ENCODE data around the gene ZNF575.

Gene ZNF575

GRCh38 chr19:43552616-43553015 lies 19.6 kb downstream of the ZNF575 start:
- no peak for DNase-seq
- no peak overlapping the region for H2AK5ac ChIP-seq (ENCODE audit: low read length, severe bottlenecking)
- H2BK5ac ChIP-seq (ENCODE audit: low read depth, low read length, poor library complexity, severe bottlenecking) = no peak overlapping the region
- no peak overlapping the region for H3K4ac ChIP-seq (ENCODE audit: low read depth in 1 of 2, low read length in 2 of 2)
- no peak overlapping the region for H3K9ac ChIP-seq (ENCODE audit: low read length)
- no peaks in the 10 kb centered on the region for H3K9me3 ChIP-seq (ENCODE audit: control insufficient read depth, low read length)
- 91% methylated on average over 3 of the region's 3 CpGs for WGBS
- H2AFZ ChIP-seq (ENCODE audit: low read depth, low read length) = no peak overlapping the region
- H3K23ac ChIP-seq (ENCODE audit: low read length in 2 of 2) = no peak overlapping the region
- H3K4me3 ChIP-seq (ENCODE audit: insufficient read depth in 1 of 2, low read depth in 1 of 2, low read length in 2 of 2) = no peak overlapping the region
- no peak overlapping the region for H3K27ac ChIP-seq (ENCODE audit: low read length, poor library complexity, severe bottlenecking)
- H3K79me1 ChIP-seq (replicated peaks; ENCODE audit: low read length, poor library complexity, severe bottlenecking) = peaks cover 31% of the 10 kb centered on the region
- no peak overlapping the region for H2BK12ac ChIP-seq (ENCODE audit: low read length in 2 of 2)
- no peaks in the 10 kb centered on the region for H3K4me1 ChIP-seq (ENCODE audit: control insufficient read depth, insufficient read depth, low read depth, low read length)
- no peak overlapping the region for H4K8ac ChIP-seq (ENCODE audit: low read length)
- no peak overlapping the region for H2BK15ac ChIP-seq (ENCODE audit: low read depth, poor library complexity, severe bottlenecking)
- H3K14ac ChIP-seq (ENCODE audit: low read length in 2 of 2) = no peak overlapping the region
- no peak overlapping the region for H3K18ac ChIP-seq (ENCODE audit: low read depth in 1 of 2, low read length in 2 of 2)
- no peak overlapping the region for H2BK120ac ChIP-seq (ENCODE audit: low read depth, low read length)
- no peak overlapping the region for H4K91ac ChIP-seq (ENCODE audit: low read length)
- no peaks in the 10 kb centered on the region for H3K27me3 ChIP-seq (ENCODE audit: control insufficient read depth in 1 of 2, insufficient read depth in 1 of 2, low read length in 2 of 2)
- H3K4me2 ChIP-seq (ENCODE audit: low read length, poor library complexity, severe bottlenecking) = no peak overlapping the region
- peaks cover 54 to 58% of the 10 kb centered on the region in 2 experiments for H3K36me3 ChIP-seq (ENCODE audit: control insufficient read depth in 1 of 2, insufficient read depth in 2 of 2, low read depth in 1 of 2, low read length in 2 of 2)

- no peak overlapping the region for H3K27ac ChIP-seq (ENCODE audit: low read length, poor library complexity, severe bottlenecking)
- H3K79me1 ChIP-seq (replicated peaks; ENCODE audit: low read length, poor library complexity, severe bottlenecking) = peaks cover 31% of the 10 kb centered on the region
These were observed 20.7 kb downstream of the ZNF575 start for GRCh38 chr19:43553656-43554055.

GRCh38 chr19:43554317-43554895 lies 21.4 kb downstream of the ZNF575 start:
- Histone ChIP-seq H3K4me2 (ENCODE audit: low read length, poor library complexity, severe bottlenecking) (no peak overlapping the region), H2BK120ac (ENCODE audit: low read depth, low read length) (no peak overlapping the region), H2AK5ac (ENCODE audit: low read length, severe bottlenecking) (no peak overlapping the region), H3K18ac (ENCODE audit: low read depth in 1 of 2, low read length in 2 of 2) (no peak overlapping the region), H3K79me1 (replicated peaks; ENCODE audit: low read length, poor library complexity, severe bottlenecking) (peaks cover 31% of the 10 kb centered on the region), H3K4me3 (ENCODE audit: insufficient read depth in 1 of 2, low read depth in 1 of 2, low read length in 2 of 2) (no peak overlapping the region), H3K9me3 (ENCODE audit: control insufficient read depth, low read length) (no peaks in the 10 kb centered on the region), H3K4ac (ENCODE audit: low read depth in 1 of 2, low read length in 2 of 2) (no peak overlapping the region), H4K8ac (ENCODE audit: low read length) (no peak overlapping the region), H3K4me1 (ENCODE audit: control insufficient read depth, insufficient read depth, low read depth, low read length) (no peaks in the 10 kb centered on the region), H2AFZ (ENCODE audit: low read depth, low read length) (no peak overlapping the region), H2BK15ac (ENCODE audit: low read depth, poor library complexity, severe bottlenecking) (no peak overlapping the region), H3K14ac (ENCODE audit: low read length in 2 of 2) (no peak overlapping the region), H3K27me3 (ENCODE audit: control insufficient read depth in 1 of 2, insufficient read depth in 1 of 2, low read length in 2 of 2) (no peaks in the 10 kb centered on the region), H4K91ac (ENCODE audit: low read length) (no peak overlapping the region), H2BK5ac (ENCODE audit: low read depth, low read length, poor library complexity, severe bottlenecking) (no peak overlapping the region), H2BK12ac (ENCODE audit: low read length in 2 of 2) (no peak overlapping the region), H3K9ac (ENCODE audit: low read length) (no peak overlapping the region), H3K27ac (ENCODE audit: low read length, poor library complexity, severe bottlenecking) (no peak overlapping the region), H3K36me3 (ENCODE audit: control insufficient read depth in 1 of 2, insufficient read depth in 2 of 2, low read depth in 1 of 2, low read length in 2 of 2) (peaks cover 55 to 63% of the 10 kb centered on the region in 2 experiments), H3K23ac (ENCODE audit: low read length in 2 of 2) (no peak overlapping the region)
- 98% methylated on average over 15 of the region's 15 CpGs for WGBS
- no peak for DNase-seq

More at GRCh38 chr19:43553656-43554055, 20.7 kb downstream of the ZNF575 start:
- no peaks in the 10 kb centered on the region for H3K27me3 ChIP-seq (ENCODE audit: control insufficient read depth in 1 of 2, insufficient read depth in 1 of 2, low read length in 2 of 2)
- no peak for DNase-seq
- no peak overlapping the region for H2AFZ ChIP-seq (ENCODE audit: low read depth, low read length)
- no peak overlapping the region for H3K4me3 ChIP-seq (ENCODE audit: insufficient read depth in 1 of 2, low read depth in 1 of 2, low read length in 2 of 2)
- H3K9ac ChIP-seq (ENCODE audit: low read length) = no peak overlapping the region
- no peak overlapping the region for H2BK15ac ChIP-seq (ENCODE audit: low read depth, poor library complexity, severe bottlenecking)
- no peak overlapping the region for H3K4ac ChIP-seq (ENCODE audit: low read depth in 1 of 2, low read length in 2 of 2)
- no peak overlapping the region for H3K23ac ChIP-seq (ENCODE audit: low read length in 2 of 2)
- H2BK5ac ChIP-seq (ENCODE audit: low read depth, low read length, poor library complexity, severe bottlenecking) = no peak overlapping the region
- no peak overlapping the region for H2BK120ac ChIP-seq (ENCODE audit: low read depth, low read length)
- no peak overlapping the region for H4K8ac ChIP-seq (ENCODE audit: low read length)
- H2AK5ac ChIP-seq (ENCODE audit: low read length, severe bottlenecking) = no peak overlapping the region
- no peak overlapping the region for H2BK12ac ChIP-seq (ENCODE audit: low read length in 2 of 2)
- H3K9me3 ChIP-seq (ENCODE audit: control insufficient read depth, low read length) = no peaks in the 10 kb centered on the region
- peaks cover 59 to 63% of the 10 kb centered on the region in 2 experiments for H3K36me3 ChIP-seq (ENCODE audit: control insufficient read depth in 1 of 2, insufficient read depth in 2 of 2, low read depth in 1 of 2, low read length in 2 of 2)
- no peak overlapping the region for H3K4me2 ChIP-seq (ENCODE audit: low read length, poor library complexity, severe bottlenecking)
- H3K4me1 ChIP-seq (ENCODE audit: control insufficient read depth, insufficient read depth, low read depth, low read length) = no peaks in the 10 kb centered on the region
- no peak overlapping the region for H3K18ac ChIP-seq (ENCODE audit: low read depth in 1 of 2, low read length in 2 of 2)
- H3K14ac ChIP-seq (ENCODE audit: low read length in 2 of 2) = no peak overlapping the region
- H4K91ac ChIP-seq (ENCODE audit: low read length) = no peak overlapping the region
- 98% methylated on average over 4 of the region's 4 CpGs for WGBS

- no peaks in the 10 kb centered on the region for H3K4me1 ChIP-seq (ENCODE audit: control insufficient read depth, insufficient read depth, low read depth, low read length)
- no peak overlapping the region for H4K91ac ChIP-seq (ENCODE audit: low read length)
- H3K9me3 ChIP-seq (ENCODE audit: control insufficient read depth, low read length) = no peaks in the 10 kb centered on the region
- H3K9ac ChIP-seq (ENCODE audit: low read length) = no peak overlapping the region
- no peak overlapping the region for H2BK5ac ChIP-seq (ENCODE audit: low read depth, low read length, poor library complexity, severe bottlenecking)
- H4K8ac ChIP-seq (ENCODE audit: low read length) = no peak overlapping the region
- no peak overlapping the region for H3K4ac ChIP-seq (ENCODE audit: low read depth in 1 of 2, low read length in 2 of 2)
- no peak overlapping the region for H2BK120ac ChIP-seq (ENCODE audit: low read depth, low read length)
- no peak overlapping the region for H3K4me3 ChIP-seq (ENCODE audit: insufficient read depth in 1 of 2, low read depth in 1 of 2, low read length in 2 of 2)
- H3K27ac ChIP-seq (ENCODE audit: low read length, poor library complexity, severe bottlenecking) = no peak overlapping the region
- peaks cover 34% of the 10 kb centered on the region for H3K79me1 ChIP-seq (replicated peaks; ENCODE audit: low read length, poor library complexity, severe bottlenecking)
- H2BK15ac ChIP-seq (ENCODE audit: low read depth, poor library complexity, severe bottlenecking) = no peak overlapping the region
- no peak overlapping the region for H2AFZ ChIP-seq (ENCODE audit: low read depth, low read length)
- no peak overlapping the region for H3K14ac ChIP-seq (ENCODE audit: low read length in 2 of 2)
- no peak overlapping the region for H2BK12ac ChIP-seq (ENCODE audit: low read length in 2 of 2)
- no peak overlapping the region for H3K18ac ChIP-seq (ENCODE audit: low read depth in 1 of 2, low read length in 2 of 2)
- H3K23ac ChIP-seq (ENCODE audit: low read length in 2 of 2) = no peak overlapping the region
- H3K27me3 ChIP-seq (ENCODE audit: control insufficient read depth in 1 of 2, insufficient read depth in 1 of 2, low read length in 2 of 2) = no peaks in the 10 kb centered on the region
- peak; percentile 75 for DNase-seq
- no peak overlapping the region for H2AK5ac ChIP-seq (ENCODE audit: low read length, severe bottlenecking)
- 49% methylated on average over 6 of the region's 8 CpGs for WGBS
- no peak overlapping the region for H3K4me2 ChIP-seq (ENCODE audit: low read length, poor library complexity, severe bottlenecking)
- H3K36me3 ChIP-seq (ENCODE audit: control insufficient read depth in 1 of 2, insufficient read depth in 2 of 2, low read depth in 1 of 2, low read length in 2 of 2) = peaks cover 49 to 64% of the 10 kb centered on the region in 2 experiments
These were observed 22.3 kb downstream of the ZNF575 start for GRCh38 chr19:43555185-43555770.

Data from mesenchymal stem cell (in vitro differentiated cells and primary cell).